HG03558 (cell line): ENCODE results near the gene MBD2.

Source experiments
- ATAC-seq: cut with Tn5 transposase; IDR thresholded peaks from one replicate; pipeline ENCODE4 v1.9.1; 2021; ENCODE audit warnings: moderate number of reproducible peaks; ENCODE audit not compliant: unreplicated experiment; ENCODE audit errors: extremely low read depth

Gene MBD2

GRCh38 chr18:54203914-54204313 is 20.6 kb downstream of the MBD2 start:
- ATAC-seq: peak; percentile 61

DNA sequence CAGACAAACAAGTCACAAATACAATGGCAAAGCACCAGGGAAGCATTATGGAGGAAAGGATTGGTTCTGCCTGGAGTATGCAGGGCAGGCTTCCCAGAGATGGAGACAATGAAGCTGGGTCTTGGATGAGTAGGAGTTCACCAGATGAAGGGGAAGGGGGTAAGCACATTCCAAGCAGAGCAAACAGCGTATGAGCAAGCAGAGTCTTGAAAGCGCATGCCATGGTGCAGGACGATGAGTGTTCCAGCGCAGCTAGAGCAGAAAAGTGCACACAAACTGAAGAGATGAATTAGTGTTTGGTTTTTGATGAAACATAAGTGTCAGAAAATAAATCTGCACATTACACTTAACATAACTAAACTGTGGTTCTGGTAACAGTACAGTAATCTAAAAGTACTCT is 21.6 kb downstream of the MBD2 start:
- ATAC-seq: no peak

DNA sequence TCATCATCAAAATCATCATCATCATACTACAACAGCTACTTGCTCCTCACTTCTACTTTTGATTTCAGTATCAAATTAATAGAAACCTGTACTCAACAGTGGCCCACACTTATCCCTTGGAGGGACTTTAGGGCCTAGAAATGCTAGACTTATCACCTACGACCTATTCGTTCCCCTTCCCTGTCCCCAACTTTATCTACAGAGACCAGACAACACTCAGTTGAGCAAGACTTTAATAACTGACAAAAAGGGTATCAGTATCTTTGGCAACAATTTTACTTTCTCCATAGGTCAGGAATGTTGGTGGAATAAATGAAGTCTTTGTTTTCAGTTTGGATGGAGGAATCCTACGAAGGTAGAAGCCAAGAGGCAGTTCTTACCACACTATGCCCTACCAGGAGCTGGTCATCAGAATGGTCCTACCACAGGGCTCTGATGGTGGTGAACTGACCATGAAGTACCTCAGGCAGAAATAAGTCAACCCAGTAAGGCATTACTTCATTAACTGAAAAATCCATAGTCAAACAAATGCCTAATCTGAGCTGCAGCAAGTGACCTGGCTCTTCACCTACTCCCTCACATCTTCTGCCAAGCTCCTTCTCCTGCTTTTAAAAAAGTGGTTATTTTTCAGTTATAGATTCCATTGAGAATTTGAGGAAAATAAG is 26.6 kb downstream of the MBD2 start:
- no peak for ATAC-seq

- no peak for ATAC-seq
Observed at GRCh38 chr18:54193786-54194185, 30.7 kb downstream of the MBD2 start.

GRCh38 chr18:54192900-54193299 is 31.6 kb downstream of the MBD2 start:
- no peak for ATAC-seq

GRCh38 chr18:54192415-54192814 is 32.1 kb downstream of the MBD2 start:
- ATAC-seq: no peak

DNA sequence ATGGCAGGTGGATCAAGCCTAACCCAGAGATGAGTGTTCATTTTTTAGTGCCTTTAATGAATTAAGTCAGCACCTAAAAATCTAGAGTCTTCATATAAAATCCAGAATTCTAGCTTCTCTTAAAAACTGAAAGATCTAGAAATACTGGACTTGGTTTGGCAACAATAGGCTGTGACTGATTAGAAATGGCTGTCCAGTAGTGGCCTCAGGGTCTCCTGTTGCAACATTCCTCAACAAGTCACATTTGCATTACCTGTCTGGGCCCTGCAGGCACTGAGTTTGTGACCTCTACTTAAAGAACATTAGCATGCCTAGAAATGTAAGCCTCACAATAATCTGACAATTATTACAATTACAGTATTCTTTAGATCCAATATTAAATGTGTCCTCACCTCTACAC is 33.1 kb downstream of the MBD2 start:
- no peak for ATAC-seq

GRCh38 chr18:54187372-54187771 is 37.1 kb downstream of the MBD2 start:
- ATAC-seq: no peak

DNA sequence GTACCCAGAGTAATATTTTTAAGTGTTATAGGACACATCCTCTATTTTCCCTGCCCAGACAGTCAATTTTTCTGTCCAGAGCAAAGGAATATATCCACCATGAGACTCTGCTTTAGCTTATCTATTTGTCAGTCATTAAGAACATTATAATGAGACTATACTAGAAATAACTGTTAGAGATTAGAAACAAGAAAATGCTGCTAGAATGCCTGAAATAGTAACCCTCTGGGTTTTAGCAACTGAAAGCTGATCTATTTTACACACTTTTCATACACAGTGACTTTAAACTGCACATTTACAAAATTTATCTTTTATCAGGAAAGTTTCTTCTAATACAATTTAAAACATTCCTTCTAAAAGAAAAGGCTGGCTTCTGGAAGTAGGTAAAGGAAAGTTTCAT is 39.6 kb downstream of the MBD2 start:
- no peak for ATAC-seq

GRCh38 chr18:54183390-54183789 is 41.1 kb downstream of the MBD2 start:
- ATAC-seq: no peak

DNA sequence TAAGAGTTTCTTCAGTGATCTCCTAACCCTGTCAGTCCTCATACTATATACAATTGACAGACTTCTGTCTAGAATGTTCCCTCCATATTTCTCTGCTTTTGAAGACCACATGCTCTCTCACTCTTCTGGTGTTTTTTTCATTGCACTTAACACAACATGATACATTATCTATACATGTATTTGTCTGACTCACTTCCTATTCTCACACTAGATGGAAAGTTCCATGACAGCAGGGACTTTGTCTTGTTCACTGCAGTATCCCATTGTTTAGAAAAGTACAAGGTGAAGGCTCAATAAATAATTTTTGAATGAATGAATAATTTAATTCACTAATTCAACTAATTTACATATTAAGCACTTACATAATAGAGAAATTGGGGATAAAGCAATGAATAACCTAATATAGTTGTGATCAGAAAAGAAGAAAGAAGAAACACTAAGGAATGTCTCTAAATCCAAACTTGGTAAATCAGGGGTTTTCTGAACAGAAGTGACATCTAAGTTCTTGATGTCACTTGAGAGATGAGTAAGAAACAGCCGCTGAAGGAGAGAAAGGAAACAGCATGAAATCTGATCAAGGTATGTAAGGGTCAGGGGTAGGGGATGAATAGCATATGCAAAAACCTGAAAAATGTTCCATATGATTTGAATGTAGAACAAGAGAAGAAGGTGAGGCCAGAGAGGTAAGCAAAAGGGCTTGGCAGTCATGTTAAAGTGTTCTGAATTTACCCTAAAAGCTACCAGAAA is 42.4 kb downstream of the MBD2 start:
- ATAC-seq: peak; percentile 51

DNA sequence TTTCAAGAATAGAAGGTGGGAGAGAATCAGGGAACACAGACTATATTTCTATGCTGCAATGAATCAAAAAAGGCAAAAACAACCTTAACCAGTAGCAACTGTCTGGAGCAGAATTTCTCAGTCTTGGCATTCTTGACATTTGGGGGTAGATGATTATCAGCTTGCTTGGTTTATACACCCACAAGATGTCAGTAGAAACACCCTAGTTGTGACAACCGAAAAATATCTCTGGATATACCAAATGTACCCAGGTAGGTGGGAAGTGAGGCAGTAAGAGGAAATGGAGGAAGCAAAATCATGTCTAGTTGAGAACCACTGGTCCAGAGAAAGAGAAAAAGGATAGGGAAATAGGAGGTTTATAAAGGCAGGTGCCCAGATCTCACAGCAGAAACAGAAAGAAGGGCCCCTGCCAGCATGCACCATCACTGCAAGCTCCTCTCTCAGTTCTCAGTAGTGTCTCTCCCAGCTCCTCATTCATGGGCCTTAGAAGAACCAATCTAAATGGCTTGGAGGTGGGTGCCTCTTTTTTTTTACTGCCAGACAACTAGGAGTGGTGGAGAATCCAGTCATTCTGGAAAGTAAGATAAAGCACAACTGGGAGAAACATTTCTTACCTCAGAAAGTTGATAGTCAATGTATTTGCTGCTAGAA is 50.4 kb downstream of the MBD2 start:
- ATAC-seq: no peak

GRCh38 chr18:54173250-54173649 is 51.2 kb downstream of the MBD2 start:
- no peak for ATAC-seq

- ATAC-seq: no peak
Observed at GRCh38 chr18:54169431-54170403, 54.8 kb downstream of the MBD2 start.

DNA sequence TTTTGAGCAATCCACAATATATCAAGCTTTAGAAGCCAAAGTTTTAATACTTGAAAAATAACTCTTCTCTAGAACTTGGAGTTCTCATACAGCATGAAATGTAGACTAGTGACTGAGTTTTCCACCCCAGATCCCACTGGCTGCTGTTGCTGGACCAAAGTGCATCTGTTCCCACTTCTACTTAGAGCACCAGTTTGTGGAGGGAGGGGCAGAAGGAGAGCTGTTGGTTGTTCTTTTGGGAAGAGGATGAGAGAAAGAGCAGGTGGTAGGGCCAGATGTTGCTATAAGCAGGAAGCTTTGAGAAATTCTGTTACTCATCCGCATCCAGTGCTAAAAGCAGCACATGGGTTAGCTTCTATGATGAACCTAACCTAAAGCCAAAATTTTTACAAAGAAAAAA is 59.0 kb downstream of the MBD2 start:
- no peak for ATAC-seq

DNA sequence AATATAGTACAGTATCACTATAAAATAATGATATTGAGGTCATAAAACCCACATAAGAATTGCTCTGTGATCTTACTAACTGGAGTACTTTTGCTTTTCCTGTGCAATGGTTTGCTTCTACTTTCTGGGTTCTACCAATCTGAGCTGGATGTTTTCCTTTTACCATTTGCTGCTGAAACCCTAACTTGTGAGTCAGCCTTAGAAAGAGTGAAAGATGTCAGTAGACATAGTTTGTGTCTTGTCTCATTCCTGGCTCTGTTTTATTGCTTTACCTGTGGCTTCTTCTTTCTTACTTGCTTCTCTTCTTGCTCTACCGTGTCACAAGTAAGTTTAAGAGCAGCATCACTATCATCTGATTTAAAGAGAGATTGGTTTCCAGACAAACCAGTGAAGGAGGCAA is 61.0 kb downstream of the MBD2 start:
- no peak for ATAC-seq

GRCh38 chr18:54162431-54162830 is 62.0 kb downstream of the MBD2 start:
- ATAC-seq: no peak

DNA sequence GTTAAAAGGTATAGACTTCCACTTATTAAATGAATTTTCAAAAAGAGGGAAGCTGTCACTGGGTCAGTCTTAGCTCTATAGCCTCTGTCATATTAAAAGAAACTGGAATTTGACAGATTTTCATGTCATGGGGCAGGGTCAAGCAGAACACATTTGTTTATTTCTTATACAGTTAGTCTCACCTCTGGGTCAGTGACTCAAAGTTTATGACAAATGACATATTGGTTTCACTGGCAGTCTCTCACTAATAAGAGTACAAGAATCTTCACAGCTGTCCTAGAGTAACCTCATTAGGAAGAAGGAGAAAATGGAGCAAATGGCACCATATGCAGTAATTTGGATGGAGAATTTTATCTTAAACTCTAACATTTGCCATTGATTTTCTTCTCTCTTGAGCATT is 63.2 kb downstream of the MBD2 start:
- ATAC-seq: no peak

DNA sequence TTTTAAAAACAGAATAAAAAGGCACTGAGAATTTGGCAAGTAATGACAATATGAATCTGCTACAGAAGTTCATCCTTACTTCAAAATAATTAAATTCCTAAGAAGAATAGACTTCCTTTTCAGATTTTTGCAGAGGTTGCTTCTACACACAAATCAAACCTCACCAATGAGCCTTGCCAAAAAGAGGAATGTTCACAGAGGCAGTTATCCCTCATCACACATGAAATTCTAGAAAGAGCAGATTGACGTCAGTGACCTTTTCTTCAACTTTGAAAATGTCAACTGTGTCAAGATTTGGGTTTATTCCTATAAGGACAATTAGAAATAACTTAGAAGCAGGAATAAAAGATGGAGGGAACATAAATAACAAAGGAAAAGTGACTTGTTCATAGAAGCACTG is 64.6 kb downstream of the MBD2 start:
- ATAC-seq: no peak

GRCh38 chr18:54157646-54158385 is 66.7 kb downstream of the MBD2 start:
- no peak for ATAC-seq
